ENCODE results near the gene CYBB. TPM values are rescaled to one million over a fixed set of nuclear protein-coding genes. Genes with fewer than 3 reads are reported as not detected.

The CYBB gene
- polyA plus RNA-seq, 1 of the 3 experiments (the other 2 are of a cell fraction), result not detected

DNA sequence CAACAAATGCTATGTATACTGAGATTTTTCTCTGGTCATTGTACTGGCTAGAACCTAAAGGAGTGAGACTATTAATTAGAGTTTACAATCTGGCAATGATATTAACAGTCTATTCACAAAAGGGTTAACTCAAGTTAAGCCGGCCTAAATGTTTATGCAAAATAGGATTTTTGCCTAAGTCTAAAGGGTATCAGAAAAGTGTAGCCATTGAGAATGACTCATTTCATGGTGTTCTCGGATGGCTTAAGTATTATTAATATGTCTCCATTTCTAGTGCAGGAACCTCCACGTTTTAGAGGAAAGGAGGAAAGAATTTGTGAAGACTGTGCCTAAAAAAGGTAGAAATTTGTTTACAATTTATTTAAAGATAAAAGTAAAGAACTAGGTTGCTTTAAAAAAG is 37.7 kb downstream of the CYBB start (continued):
- TF ChIP-seq, protein P1, sequence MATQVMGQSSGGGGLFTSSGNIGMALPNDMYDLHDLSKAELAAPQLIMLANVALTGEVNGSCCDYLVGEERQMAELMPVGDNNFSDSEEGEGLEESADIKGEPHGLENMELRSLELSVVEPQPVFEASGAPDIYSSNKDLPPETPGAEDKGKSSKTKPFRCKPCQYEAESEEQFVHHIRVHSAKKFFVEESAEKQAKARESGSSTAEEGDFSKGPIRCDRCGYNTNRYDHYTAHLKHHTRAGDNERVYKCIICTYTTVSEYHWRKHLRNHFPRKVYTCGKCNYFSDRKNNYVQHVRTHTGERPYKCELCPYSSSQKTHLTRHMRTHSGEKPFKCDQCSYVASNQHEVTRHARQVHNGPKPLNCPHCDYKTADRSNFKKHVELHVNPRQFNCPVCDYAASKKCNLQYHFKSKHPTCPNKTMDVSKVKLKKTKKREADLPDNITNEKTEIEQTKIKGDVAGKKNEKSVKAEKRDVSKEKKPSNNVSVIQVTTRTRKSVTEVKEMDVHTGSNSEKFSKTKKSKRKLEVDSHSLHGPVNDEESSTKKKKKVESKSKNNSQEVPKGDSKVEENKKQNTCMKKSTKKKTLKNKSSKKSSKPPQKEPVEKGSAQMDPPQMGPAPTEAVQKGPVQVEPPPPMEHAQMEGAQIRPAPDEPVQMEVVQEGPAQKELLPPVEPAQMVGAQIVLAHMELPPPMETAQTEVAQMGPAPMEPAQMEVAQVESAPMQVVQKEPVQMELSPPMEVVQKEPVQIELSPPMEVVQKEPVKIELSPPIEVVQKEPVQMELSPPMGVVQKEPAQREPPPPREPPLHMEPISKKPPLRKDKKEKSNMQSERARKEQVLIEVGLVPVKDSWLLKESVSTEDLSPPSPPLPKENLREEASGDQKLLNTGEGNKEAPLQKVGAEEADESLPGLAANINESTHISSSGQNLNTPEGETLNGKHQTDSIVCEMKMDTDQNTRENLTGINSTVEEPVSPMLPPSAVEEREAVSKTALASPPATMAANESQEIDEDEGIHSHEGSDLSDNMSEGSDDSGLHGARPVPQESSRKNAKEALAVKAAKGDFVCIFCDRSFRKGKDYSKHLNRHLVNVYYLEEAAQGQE (IDR thresholded peaks at IDR 0.05; ENCODE audit: low read depth, low read length), result no peak
- TF ChIP-seq TAF1 (IDR thresholded peaks at IDR 0.05; ENCODE audit: borderline replicate concordance, low read depth, low read length) (no peak), NRF1 (IDR thresholded peaks at IDR 0.05; ENCODE audit: low read depth, low read length) (no peak), EP300 (IDR thresholded peaks at IDR 0.05; ENCODE audit: borderline replicate concordance in 1 of 2, low read depth in 1 of 2, low read length in 1 of 2) (no peak)

DNA sequence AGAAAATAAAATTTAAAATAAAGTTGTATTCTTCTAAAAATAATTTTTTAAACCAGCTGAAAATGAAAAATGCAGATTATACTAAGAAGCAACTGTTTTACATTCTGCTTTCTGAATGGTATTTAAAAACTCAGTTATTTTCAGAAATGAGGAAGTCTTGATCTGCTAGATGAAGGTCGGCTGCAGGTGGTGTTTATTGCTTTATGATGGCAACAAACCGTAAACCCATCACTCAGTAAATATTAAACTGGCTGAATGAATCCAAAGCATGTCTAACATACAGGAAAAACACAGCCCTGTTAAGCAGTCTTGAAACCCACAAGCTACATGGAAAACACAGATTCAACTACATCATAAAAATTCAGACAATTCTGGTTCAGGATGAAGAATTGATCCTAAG is 38.2 kb downstream of the CYBB start:
- POLR2A ChIA-PET, result no interaction called here

DNA sequence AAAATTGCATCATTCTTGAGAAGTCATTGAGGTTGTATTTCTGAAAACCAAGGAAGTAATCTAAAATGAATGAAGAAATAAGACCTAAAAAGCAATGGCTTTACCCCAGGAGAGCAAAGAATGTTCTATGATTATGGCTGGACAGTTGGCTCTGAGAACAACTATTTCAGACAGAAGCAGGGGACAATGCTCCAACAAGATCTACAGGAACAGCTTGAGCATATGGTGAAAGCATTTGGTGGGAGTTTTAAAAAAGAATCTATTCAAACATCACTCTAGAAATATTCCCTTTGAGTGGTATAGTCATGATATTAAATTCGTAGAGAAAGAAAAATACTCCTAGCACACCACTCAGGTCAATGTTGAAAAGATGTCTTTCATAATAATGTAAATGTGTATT is 40.8 kb downstream of the CYBB start:
- Histone ChIP-seq H3K9me2 (no peaks in the 10 kb centered on the region), H3F3A (replicated peaks; ENCODE audit: insufficient read depth) (no peaks in the 10 kb centered on the region), H3K27me3 (ENCODE audit: insufficient read depth) (peaks cover 7% of the 10 kb centered on the region; the same call in 1 of the 2 replicates), H3K4me1 (ENCODE audit: control insufficient read depth in 1 of 2, insufficient read depth in 2 of 2, low read depth in 1 of 2, low read length in 1 of 2) (no peaks in the 10 kb centered on the region), H4K20me1 (ENCODE audit: insufficient read depth) (no peaks in the 10 kb centered on the region), H3K79me2 (ENCODE audit: insufficient read depth) (no peaks in the 10 kb centered on the region), H2AFZ (ENCODE audit: low read depth) (no peak overlapping the region), H3K27ac (ENCODE audit: low read depth in 2 of 2, low read length in 1 of 2) (no peak overlapping the region), H3K36me3 (replicated peaks in 1 of 2; ENCODE audit: control insufficient read depth in 1 of 2, insufficient read depth in 2 of 2, low read length in 1 of 2) (no peaks in the 10 kb centered on the region), H3K9me3 (no peaks in the 10 kb centered on the region), H3K4me3 (ENCODE audit: low read depth in 2 of 2, low read length in 1 of 2) (no peak overlapping the region), H3K4me2 (no peak overlapping the region), H3K9ac (no peak overlapping the region)
- POLR2A ChIA-PET, result no interaction called here
- CTCF ChIA-PET, result no interaction called here
- WGBS (ENCODE audit: low lambda C conversion rate), result 30% methylated on average over 1 of the region's 1 CpG
- TF ChIP-seq RAD21 (IDR thresholded peaks at IDR 0.05; ENCODE audit: low read length) (no peak), TCF12 (IDR thresholded peaks at IDR 0.05) (no peak), RFX5 (IDR thresholded peaks at IDR 0.05; ENCODE audit: low read length) (no peak), MXI1 (IDR thresholded peaks at IDR 0.05; ENCODE audit: low read depth, low read length) (no peak), GATA2 (CRISPR knock-in tag; IDR thresholded peaks at IDR 0.05) (no peak), YY1 (IDR thresholded peaks at IDR 0.05; ENCODE audit: low read depth) (no peak), FOXM1 (IDR thresholded peaks at IDR 0.05; ENCODE audit: low read depth) (no peak), GABPA (IDR thresholded peaks at IDR 0.05; ENCODE audit: low read depth) (no peak), SMC3 (IDR thresholded peaks at IDR 0.05; ENCODE audit: low read depth, low read length) (no peak), MEF2A (IDR thresholded peaks at IDR 0.05; ENCODE audit: borderline replicate concordance, low read depth) (no peak)
- TF ChIP-seq, protein P2, sequence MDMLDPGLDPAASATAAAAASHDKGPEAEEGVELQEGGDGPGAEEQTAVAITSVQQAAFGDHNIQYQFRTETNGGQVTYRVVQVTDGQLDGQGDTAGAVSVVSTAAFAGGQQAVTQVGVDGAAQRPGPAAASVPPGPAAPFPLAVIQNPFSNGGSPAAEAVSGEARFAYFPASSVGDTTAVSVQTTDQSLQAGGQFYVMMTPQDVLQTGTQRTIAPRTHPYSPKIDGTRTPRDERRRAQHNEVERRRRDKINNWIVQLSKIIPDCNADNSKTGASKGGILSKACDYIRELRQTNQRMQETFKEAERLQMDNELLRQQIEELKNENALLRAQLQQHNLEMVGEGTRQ (IDR thresholded peaks at IDR 0.05; ENCODE audit: borderline replicate concordance, low read depth, low read length), result no peak
- DNase-seq, result no peak

More for the DNA sequence above, 38.2 kb downstream of the CYBB start:
- Histone ChIP-seq H2AFZ (ENCODE audit: low read depth) (no peak overlapping the region), H3K4me3 (ENCODE audit: low read depth in 2 of 2, low read length in 1 of 2) (no peak overlapping the region), H3K9me2 (no peaks in the 10 kb centered on the region), H3K4me1 (ENCODE audit: control insufficient read depth in 1 of 2, insufficient read depth in 2 of 2, low read depth in 1 of 2, low read length in 1 of 2) (no peaks in the 10 kb centered on the region), H3K27me3 (ENCODE audit: insufficient read depth) (peaks cover 9% of the 10 kb centered on the region; the same call in 1 of the 2 replicates), H3K9ac (no peak overlapping the region), H3F3A (replicated peaks; ENCODE audit: insufficient read depth) (no peaks in the 10 kb centered on the region), H3K36me3 (replicated peaks in 1 of 2; ENCODE audit: control insufficient read depth in 1 of 2, insufficient read depth in 2 of 2, low read length in 1 of 2) (no peaks in the 10 kb centered on the region), H3K27ac (ENCODE audit: low read depth in 2 of 2, low read length in 1 of 2) (no peak overlapping the region), H3K9me3 (no peaks in the 10 kb centered on the region), H4K20me1 (ENCODE audit: insufficient read depth) (no peaks in the 10 kb centered on the region), H3K79me2 (ENCODE audit: insufficient read depth) (no peaks in the 10 kb centered on the region), H3K4me2 (no peak overlapping the region)
- no peak for DNase-seq
- no peak for TF ChIP-seq EZH2phosphoT487 (IDR thresholded peaks at IDR 0.05; ENCODE audit: borderline replicate concordance, low read depth)
- no peak for TF ChIP-seq TEAD4 (IDR thresholded peaks at IDR 0.05; ENCODE audit: borderline replicate concordance, insufficient read depth)
- TF ChIP-seq MEF2A (IDR thresholded peaks at IDR 0.05; ENCODE audit: borderline replicate concordance, low read depth), result no peak
- 36% methylated on average over 2 of the region's 2 CpGs for WGBS (ENCODE audit: low lambda C conversion rate)
- CTCF ChIA-PET, result interaction anchor here (1.9 kb wide), 1 partner anchor 72 kb away, joined by 7 read pairs; no protein-coding TSS in a partner anchor

Measured in SK-N-SH (cell line).